DOHH2 (cell line): ENCODE measurements around the gene ITGB1BP1.

Source experiments
- H3F3A ChIP-seq: fragments of 200-600 bp; sonication (generic), shearing (Covaris generic); 2 replicates; pipeline ENCODE4 v1.6.0; 2016; ENCODE audit warnings: antibody characterized with exemption, mild to moderate bottlenecking; ENCODE audit not compliant: control insufficient read depth, insufficient read depth
- H3K27ac ChIP-seq: fragments of 200-600 bp; sonication (generic); 2 replicates; pipeline ENCODE4 v1.5.1; 2014; ENCODE audit warnings: low read depth, mild to moderate bottlenecking, low read length, moderate library complexity
- H3K27me3 ChIP-seq: fragments of 200-600 bp; sonication (generic); 2 replicates; pipeline ENCODE4 v1.6.1; 2014; ENCODE audit warnings: mild to moderate bottlenecking, low read length, mixed read lengths; ENCODE audit not compliant: control insufficient read depth
- H3K36me3 ChIP-seq: fragments of 200-600 bp; sonication (generic); 2 replicates; pipeline ENCODE4 v1.6.1; 2014; ENCODE audit warnings: mild to moderate bottlenecking, low read length, moderate library complexity, mixed read lengths; ENCODE audit not compliant: control insufficient read depth
- H3K4me1 ChIP-seq: fragments of 200-600 bp; sonication (generic); 2 replicates; pipeline ENCODE4 v1.6.1; 2014; ENCODE audit warnings: mild to moderate bottlenecking, low read length, mixed read lengths; ENCODE audit not compliant: control insufficient read depth
- H3K4me2 ChIP-seq: fragments of 200-600 bp; sonication (generic); 2 replicates; pipeline ENCODE4 v1.6.0; 2014; ENCODE audit warnings: mild to moderate bottlenecking, low read length, moderate library complexity
- H3K4me3 ChIP-seq: fragments of 200-600 bp; sonication (generic); 2 replicates; pipeline ENCODE4 v1.5.1; 2014; ENCODE audit warnings: mild to moderate bottlenecking, low read length, mixed read lengths
- H3K79me2 ChIP-seq: fragments of 200-600 bp; sonication (generic); 2 replicates; pipeline ENCODE4 v1.6.1; 2014; ENCODE audit warnings: mild to moderate bottlenecking, low read length, mixed read lengths; ENCODE audit not compliant: control insufficient read depth
- H3K9me2 ChIP-seq: fragments of 200-600 bp; sonication (generic); replicated peaks from 2 replicates; pipeline ENCODE4 v1.6.1; 2014; ENCODE audit warnings: mild to moderate bottlenecking, low read length, mixed read lengths; ENCODE audit not compliant: control insufficient read depth
- H3K9me3 ChIP-seq: fragments of 200-600 bp; sonication (generic); 2 replicates; pipeline ENCODE4 v1.6.1; 2014; ENCODE audit warnings: antibody characterized with exemption, low read length, mixed read lengths; ENCODE audit not compliant: control insufficient read depth, insufficient read depth
- H4K20me1 ChIP-seq: fragments of 200-600 bp; sonication (generic); 2 replicates; pipeline ENCODE4 v1.6.0; 2014; ENCODE audit warnings: low read depth, mild to moderate bottlenecking, antibody characterized with exemption, low read length, moderate library complexity; ENCODE audit not compliant: control insufficient read depth, insufficient read depth
- CTCF ChIP-seq: fragments of 200-600 bp; sonication (generic); IDR thresholded peaks from one replicate; pipeline ENCODE4 v1.5.1; 2014; ENCODE audit warnings: antibody characterized with exemption, mild to moderate bottlenecking, low read depth, low read length; ENCODE audit not compliant: poor library complexity, severe bottlenecking
- EZH2phosphoT487 ChIP-seq: fragments of 200-600 bp; sonication (generic); IDR thresholded peaks from 2 replicates; pipeline ENCODE4 v1.6.1; 2017; ENCODE audit warnings: borderline replicate concordance, mild to moderate bottlenecking, antibody characterized with exemption, low read length, moderate library complexity, mixed read lengths

ITGB1BP1 gene

GRCh38 chr2:9378433-9379390 lies 44.6 kb downstream of the ITGB1BP1 start:
- H3K27ac ChIP-seq = no peak overlapping the region
- no peaks in the 10 kb centered on the region for H3K79me2 ChIP-seq
- H3K36me3 ChIP-seq = no peaks in the 10 kb centered on the region
- H4K20me1 ChIP-seq = no peaks in the 10 kb centered on the region
- no peak overlapping the region for H3K4me3 ChIP-seq
- H3K4me1 ChIP-seq = no peaks in the 10 kb centered on the region
- peaks cover 10% of the 10 kb centered on the region; the same call in 1 of the 2 replicates for H3K27me3 ChIP-seq
- no peak overlapping the region for H3K4me2 ChIP-seq
- no peak for TF ChIP-seq EZH2phosphoT487
- no peak for TF ChIP-seq CTCF
- H3K9me3 ChIP-seq = no peaks in the 10 kb centered on the region
- no peaks in the 10 kb centered on the region for H3K9me2 ChIP-seq
- H3F3A ChIP-seq = no peaks in the 10 kb centered on the region

- H3K4me2 ChIP-seq = no peak overlapping the region
- no peaks in the 10 kb centered on the region for H3F3A ChIP-seq
- H3K9me2 ChIP-seq = no peaks in the 10 kb centered on the region
Observed at GRCh38 chr2:9377461-9378097, 45.7 kb downstream of the ITGB1BP1 start.

GRCh38 chr2:9375857-9376428 lies 47.4 kb downstream of the ITGB1BP1 start:
- Histone ChIP-seq H3K27ac (no peak overlapping the region), H3K36me3 (no peaks in the 10 kb centered on the region), H3F3A (no peaks in the 10 kb centered on the region), H3K4me1 (peaks cover 10% of the 10 kb centered on the region), H3K9me2 (no peaks in the 10 kb centered on the region), H3K4me3 (no peak overlapping the region), H3K4me2 (no peak overlapping the region), H3K9me3 (no peaks in the 10 kb centered on the region), H3K79me2 (no peaks in the 10 kb centered on the region), H4K20me1 (no peaks in the 10 kb centered on the region), H3K27me3 (peaks cover 14% of the 10 kb centered on the region; the same call in 1 of the 2 replicates)
- TF ChIP-seq CTCF (peak; percentile 62), EZH2phosphoT487 (no peak)

More at GRCh38 chr2:9377461-9378097, 45.7 kb downstream of the ITGB1BP1 start:
- Histone ChIP-seq H4K20me1 (no peaks in the 10 kb centered on the region), H3K27me3 (peaks cover 11% of the 10 kb centered on the region; the same call in 1 of the 2 replicates), H3K27ac (no peak overlapping the region), H3K4me3 (no peak overlapping the region), H3K9me3 (no peaks in the 10 kb centered on the region), H3K36me3 (no peaks in the 10 kb centered on the region), H3K79me2 (no peaks in the 10 kb centered on the region), H3K4me1 (peaks cover 9% of the 10 kb centered on the region)
- no peak for TF ChIP-seq CTCF
